T-helper 2 cell (primary cell): ENCODE measurements around the gene CD2BP2.

Source experiments
- DNase-seq, 5 experiments: peaks; one replicate each; pipeline versions ENCODE4 v3.0.0 to v3.0.0-alpha.2; 2012 to 2022

Gene CD2BP2

DNA sequence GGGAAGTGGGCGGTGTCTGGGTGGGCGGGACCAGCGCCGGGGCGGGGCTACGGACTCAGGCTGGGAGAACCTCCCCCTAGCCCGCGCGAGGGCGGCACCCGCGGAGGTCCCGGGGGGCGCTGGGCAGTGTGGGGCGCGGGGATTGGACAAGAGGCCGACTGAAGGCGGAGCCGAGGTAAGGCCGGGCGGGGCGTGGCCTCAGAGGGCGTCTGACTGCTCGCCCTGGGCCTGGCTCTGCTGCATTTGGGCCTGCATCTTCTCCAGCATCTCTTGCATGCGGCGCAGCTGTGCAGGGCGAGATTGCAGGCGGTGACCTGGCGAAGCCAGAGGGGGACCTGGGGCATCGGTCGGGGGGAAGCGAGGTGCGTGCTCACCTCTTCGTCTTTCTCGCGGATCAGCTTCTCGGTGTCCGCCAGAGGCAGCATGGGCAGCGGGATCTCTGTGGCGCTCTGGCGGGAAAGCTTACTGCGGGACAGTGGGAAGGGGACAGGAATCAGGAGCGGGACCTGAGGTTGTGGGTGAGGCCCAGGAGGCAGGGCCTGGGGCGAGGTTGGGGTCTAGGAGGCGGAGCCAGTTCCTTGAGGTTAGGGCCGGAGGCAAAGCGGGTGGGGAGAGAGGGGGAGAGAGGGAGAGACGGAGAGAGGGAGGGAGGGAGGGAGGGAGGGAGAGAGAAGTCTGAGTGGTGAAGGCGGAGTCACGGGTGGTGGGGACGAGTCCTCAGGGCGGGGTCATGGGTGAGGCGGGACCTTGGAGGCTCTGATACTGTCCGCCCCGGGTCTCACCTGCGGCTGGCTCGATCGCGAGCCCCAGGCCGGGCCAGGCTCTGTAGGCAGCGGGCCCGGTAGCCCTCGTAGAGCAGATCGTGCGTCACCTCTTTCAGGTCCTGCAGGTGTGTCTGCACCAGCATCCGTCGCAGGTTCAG is 23.4 kb upstream of the CD2BP2 start:
- DNase-seq, result peak; percentile 98 to 100 (median 99)

DNA sequence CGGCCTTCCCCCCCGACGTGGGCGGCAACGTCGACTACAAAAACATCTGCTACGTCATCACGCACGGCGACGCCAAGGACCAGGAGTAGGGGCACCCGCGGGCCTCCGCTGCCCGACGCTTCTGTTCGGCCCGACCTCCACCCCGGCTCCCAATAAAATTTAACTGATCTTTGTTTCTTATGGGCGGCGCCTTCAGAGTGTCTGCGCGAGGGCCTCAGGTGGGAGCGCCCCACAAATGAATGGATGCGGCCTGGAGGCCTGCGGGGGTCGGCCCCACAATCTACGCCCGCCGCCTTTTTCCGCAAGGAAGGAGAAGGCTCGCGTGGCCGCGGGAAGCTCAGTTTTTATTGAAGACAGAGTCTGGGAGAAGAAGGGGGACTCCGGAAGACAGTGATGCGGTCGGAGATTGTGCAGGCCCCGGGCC is 22.7 kb upstream of the CD2BP2 start:
- DNase-seq, result peak; percentile 67 to 94 (median 84)

DNA sequence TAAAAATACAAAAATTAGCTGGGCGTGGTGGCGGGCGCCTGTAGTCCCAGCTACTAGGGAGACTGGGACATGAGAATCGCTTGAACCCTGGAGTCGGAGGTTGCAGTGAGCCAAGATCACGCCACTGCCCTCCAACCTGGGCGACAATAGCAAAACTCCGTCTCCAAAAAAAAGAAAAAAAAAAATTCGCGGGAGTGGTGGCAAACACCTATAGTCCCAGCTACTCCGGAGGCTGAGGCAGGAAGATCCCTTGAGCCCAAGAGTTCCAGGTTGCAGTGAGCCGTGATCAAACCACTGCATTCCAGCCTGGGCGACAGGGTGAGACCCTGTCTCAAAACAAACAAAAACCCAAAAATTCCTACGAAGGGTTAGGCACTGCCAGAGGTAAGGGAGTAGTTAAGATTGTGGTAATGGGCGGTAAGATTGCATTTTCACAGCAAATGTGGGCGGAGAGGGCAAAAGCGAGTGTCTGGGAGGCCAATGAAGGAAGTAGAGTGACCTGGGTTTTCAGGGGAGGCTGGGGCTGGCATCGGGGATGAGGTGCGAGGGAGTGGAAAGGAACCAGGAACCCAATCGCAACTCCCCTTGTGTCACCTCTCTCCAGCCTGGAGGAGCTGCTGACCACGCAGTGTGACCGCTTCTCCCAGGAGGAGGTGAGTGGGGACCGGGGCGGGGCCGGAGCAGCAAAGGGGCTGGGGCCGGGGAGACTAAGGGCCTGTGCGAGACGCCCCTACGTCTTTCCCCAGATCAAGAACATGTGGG is 22.1 kb upstream of the CD2BP2 start:
- no peak for DNase-seq

- no peak for DNase-seq
These were observed 21.4 kb upstream of the CD2BP2 start for GRCh38 chr16:30376461-30376902.

GRCh38 chr16:30375864-30376263 is 20.8 kb upstream of the CD2BP2 start:
- DNase-seq, result no peak

GRCh38 chr16:30374538-30374937 is 19.4 kb upstream of the CD2BP2 start, which contains the start of gene MYL11:
Gene MYL11, plus strand, starts transcription at chr16:30374802. Its CDS starts 56 bp downstream, at chr16:30374858.
- DNase-seq, result no peak

DNA sequence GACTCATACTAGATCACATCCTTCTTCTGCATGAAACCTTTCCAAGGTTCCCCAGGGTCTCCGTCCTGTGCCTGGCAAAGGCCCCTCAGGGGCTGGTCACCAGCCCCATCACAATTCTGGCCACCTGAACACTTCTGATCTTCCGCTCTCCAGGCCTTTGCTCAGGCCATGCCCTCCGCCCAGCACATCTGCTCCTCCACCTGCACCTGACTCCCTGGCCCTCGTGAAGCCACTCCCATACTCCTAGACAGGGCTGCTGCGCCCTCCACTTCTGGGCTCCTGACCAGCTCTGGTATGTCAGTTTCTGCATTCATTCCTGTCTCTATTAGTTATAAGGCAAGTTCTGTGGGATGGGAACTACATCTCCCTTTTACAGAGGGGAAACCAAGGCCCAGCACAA is 17.6 kb upstream of the CD2BP2 start:
- no peak for DNase-seq

DNA sequence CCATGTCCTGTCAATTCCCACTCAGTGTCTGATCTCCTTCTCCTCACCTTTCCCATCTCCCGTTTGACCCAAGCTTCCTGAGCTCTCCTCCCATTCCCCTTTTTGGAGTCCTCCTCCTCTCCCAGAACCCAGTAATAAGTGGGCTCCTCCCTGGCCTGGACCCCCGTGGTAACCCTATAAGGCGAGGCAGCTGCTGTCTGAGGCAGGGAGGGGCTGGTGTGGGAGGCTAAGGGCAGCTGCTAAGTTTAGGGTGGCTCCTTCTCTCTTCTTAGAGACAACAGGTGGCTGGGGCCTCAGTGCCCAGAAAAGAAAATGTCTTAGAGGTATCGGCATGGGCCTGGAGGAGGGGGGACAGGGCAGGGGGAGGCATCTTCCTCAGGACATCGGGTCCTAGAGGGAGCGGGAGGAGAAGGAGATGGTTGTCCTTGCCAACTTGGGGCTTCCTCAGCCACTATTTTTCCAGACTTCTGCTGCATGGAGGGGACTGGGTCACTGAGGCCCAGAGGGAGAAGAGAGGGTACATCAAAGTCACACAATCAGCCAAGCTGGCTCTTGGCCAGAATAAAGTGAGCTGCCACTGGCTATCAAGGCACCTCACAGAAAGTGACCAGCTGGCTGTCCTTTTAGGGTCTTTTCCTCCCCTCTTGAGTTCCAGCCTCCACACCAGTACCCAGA is 17.1 kb upstream of the CD2BP2 start:
- DNase-seq, result no peak

DNA sequence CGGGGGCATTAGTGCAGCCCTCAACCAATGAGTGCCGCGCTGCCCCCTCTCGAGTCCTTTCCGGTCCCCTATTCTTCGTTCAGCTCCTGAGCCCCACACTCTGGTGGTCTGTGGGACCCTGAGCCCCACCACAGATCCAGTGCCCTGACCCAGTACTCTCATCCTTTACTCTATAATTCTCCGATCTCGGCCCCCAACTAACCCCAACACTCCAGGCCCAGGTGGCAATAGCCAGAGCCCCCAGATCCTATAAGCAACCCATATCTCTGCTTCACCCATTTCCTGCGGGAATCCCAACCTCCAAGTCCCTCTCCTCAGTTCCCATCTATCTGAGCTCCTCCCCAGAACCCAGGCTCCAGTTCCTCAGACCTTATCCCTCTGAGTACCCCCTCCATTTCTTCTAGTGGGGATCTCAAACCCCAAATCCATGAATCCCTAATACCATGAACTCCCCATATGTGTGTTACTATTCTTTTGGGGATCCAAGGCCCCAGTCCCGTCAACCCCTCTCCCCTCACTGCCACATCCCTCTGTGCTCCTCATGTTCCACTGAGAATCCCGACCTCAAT is 16.2 kb upstream of the CD2BP2 start:
- DNase-seq, result no peak

DNA sequence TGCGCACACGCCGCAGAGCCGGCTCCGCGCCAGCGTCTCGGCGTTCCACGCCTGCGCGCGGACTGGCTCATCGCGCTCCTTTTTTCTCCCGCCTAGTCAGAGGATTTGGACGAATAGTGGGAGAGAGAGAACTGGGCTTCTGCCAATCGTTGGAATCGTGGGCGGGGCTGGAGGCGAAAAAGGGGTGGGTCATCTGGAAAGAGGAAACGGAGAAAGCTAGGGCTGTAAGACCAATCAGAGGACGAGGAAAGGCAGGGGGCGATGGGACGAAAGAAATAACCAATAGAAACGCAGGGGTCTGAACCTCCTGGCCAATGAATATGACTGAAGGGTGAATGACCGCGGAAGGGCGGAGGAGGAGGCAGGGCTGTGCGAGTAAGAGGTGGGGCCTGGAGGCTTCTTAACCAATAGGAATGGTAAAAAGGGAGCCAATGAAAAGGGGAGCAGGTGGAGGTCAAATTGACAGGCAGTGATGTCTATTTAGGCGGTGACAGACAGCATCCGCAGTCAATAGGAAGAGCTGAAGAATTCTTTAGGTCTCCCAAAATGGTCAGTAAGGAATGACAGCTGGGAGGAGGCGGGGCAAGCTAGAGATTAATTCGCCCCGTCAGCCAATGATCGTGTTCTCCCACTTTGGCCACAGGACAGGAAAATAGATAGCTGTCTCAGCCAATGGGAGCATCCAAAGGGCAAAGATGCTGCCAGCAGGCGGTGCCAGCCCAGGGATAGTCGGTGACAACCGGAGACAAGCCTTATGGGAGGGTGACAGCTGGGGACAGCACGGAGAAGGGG is 15.5 kb upstream of the CD2BP2 start, which contains the start of gene TBC1D10B:
TSS of gene TBC1D10B (minus strand) at position 39 of the 792 bp plus-strand sequence. CDS start 311 bp downstream, outside the sequence.
- peak; percentile 90 to 100 (median 98) for DNase-seq

GRCh38 chr16:30369938-30370455 is 14.9 kb upstream of the CD2BP2 start:
- DNase-seq, result no peak

- no peak for DNase-seq
These were observed 14.2 kb upstream of the CD2BP2 start for GRCh38 chr16:30369091-30369937.

DNA sequence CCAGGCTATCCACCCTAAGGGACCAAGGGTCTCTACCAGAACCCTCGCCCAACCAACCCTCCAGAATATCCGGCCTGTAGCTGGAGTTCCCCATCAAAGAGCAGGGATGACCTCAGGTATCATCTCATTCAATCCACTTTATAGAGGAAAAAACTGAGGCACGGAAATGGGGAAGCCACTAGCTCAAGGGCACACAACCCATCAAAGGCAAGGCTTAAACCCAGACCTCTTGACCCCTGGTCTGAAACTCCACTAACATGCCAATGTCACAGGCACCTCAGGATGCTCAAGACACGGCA is 13.6 kb upstream of the CD2BP2 start:
- no peak for DNase-seq

- DNase-seq, result no peak
These were observed 13.1 kb upstream of the CD2BP2 start for GRCh38 chr16:30368122-30368791.

DNA sequence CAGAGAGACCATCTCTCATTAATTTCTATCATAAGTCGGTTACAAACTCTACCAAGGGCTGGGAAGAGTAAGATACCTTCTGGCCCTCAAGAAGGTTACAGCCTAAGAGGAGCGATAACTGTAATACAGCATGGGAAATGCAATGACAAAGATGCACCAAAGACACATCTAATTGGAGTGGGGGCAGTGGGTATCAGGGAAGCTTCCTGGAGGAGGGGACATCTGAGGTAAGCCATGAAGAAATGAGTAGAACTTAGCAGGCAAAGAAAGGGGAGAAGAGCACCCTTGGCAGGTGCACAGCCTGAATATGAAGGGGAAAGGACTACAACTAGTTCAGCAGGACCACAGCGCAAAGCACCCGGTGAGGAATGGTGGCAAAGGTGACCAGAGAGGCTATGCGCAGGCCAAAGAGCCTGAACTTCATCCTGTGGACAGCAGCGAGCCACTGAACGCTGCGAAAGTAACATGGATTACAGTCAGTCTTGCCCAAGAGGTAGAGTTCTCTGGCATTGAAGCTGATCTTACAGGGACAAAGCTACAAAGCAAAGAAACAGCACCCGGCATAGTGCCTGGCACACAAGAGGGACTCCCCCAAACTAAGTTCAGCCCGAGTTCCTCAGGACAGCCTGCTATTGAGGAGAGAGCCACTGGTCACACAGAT is 12.4 kb upstream of the CD2BP2 start:
- DNase-seq, result no peak

- no peak for DNase-seq
These were observed 11.4 kb upstream of the CD2BP2 start for GRCh38 chr16:30366511-30366910.

DNA sequence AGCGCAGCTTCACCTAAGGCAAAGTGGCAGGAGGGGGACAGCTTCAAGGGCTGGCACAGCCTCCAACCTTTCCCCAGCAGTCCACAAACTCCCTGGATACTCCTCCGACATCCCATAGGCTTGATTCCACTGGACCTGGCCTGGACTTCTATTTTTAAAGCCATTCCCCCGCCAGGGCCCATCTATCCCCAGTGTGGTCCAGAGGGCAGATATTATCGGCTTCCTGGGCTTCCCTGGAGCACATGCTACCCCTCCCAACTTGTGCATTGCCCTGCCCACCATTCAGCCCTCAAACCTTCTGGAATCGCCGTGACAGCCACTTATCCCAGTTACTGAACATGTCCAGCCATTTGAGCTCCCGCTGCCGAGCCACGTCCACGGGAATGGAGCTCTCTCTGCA is 10.1 kb upstream of the CD2BP2 start:
- DNase-seq, result no peak

GRCh38 chr16:30361180-30361579 is 6.1 kb upstream of the CD2BP2 start:
- DNase-seq, result no peak

DNA sequence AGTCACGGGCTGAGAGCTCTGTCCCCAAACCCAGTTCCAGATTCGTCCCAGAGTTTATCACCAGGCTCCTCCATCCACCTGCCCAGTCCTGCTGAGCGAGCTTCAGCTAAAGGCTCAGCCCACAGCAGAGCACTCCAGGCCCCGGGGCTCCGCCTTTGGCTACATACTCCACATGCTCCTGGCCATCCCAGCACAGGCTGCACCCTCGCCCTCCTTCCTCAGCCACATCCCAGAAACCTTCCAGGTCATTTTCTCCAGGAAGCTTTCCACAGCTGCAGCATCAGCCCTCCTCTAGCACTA is 4.7 kb upstream of the CD2BP2 start:
- DNase-seq, result no peak
